Dendritic cell treated with granulocyte-macrophage colony-stimulating factor and Interleukin-4, amounts not matched to agents 40 ng/mL and 50 ng/mL, for 4 days (primary cell): ENCODE data around the gene CACNA2D2.

Experiments
- H3K27ac Mint-ChIP-seq: one replicate; pipeline ENCODE4 v1.8.0; 2022; ENCODE audit warnings: mild to moderate bottlenecking, mixed read lengths
- H3K27me3 Mint-ChIP-seq: one replicate; pipeline ENCODE4 v1.8.0; 2022; ENCODE audit warnings: mild to moderate bottlenecking, mixed read lengths
- H3K36me3 Mint-ChIP-seq: one replicate; pipeline ENCODE4 v1.8.0; 2022; ENCODE audit warnings: low read depth, mixed read lengths
- H3K4me1 Mint-ChIP-seq: one replicate; pipeline ENCODE4 v1.8.0; 2022; ENCODE audit warnings: low read depth, mixed read lengths
- H3K4me3 Mint-ChIP-seq: one replicate; pipeline ENCODE4 v1.8.0; 2022; ENCODE audit warnings: mild to moderate bottlenecking, moderate library complexity, mixed read lengths
- H3K9me3 Mint-ChIP-seq: one replicate; pipeline ENCODE4 v1.8.0; 2022; ENCODE audit warnings: mixed read lengths
- intact Hi-C: fragments of 100-400 bp; cut with micrococcal nuclease; formaldehyde crosslinking; loops from one replicate; pipeline ENCODE4 v1.15.0; 2022

CACNA2D2 gene

GRCh38 chr3:50478051-50478450 is 25.4 kb downstream of the CACNA2D2 start:
- Mint-ChIP-seq H3K27me3 (peaks cover 1% of the 10 kb centered on the region), H3K36me3 (no peaks in the 10 kb centered on the region), H3K4me3 (no peak overlapping the region), H3K27ac (no peak overlapping the region), H3K4me1 (peaks cover 8% of the 10 kb centered on the region), H3K9me3 (no peaks in the 10 kb centered on the region)
- intact Hi-C loops, result no loop called here

GRCh38 chr3:50475348-50475747 is 28.1 kb downstream of the CACNA2D2 start:
- H3K27ac Mint-ChIP-seq, result no peak overlapping the region

GRCh38 chr3:50474717-50475116 is 28.7 kb downstream of the CACNA2D2 start:
- peaks cover 1% of the 10 kb centered on the region for H3K27me3 Mint-ChIP-seq
- intact Hi-C loops, result no loop called here
- no peak overlapping the region for H3K4me3 Mint-ChIP-seq
- no peak overlapping the region for H3K27ac Mint-ChIP-seq
- H3K9me3 Mint-ChIP-seq, result no peaks in the 10 kb centered on the region
- no peaks in the 10 kb centered on the region for H3K36me3 Mint-ChIP-seq
- no peaks in the 10 kb centered on the region for H3K4me1 Mint-ChIP-seq

More at GRCh38 chr3:50475348-50475747, 28.1 kb downstream of the CACNA2D2 start:
- Mint-ChIP-seq H3K27me3 (peaks cover 1% of the 10 kb centered on the region), H3K9me3 (no peaks in the 10 kb centered on the region), H3K4me1 (no peaks in the 10 kb centered on the region), H3K36me3 (no peaks in the 10 kb centered on the region), H3K4me3 (no peak overlapping the region)
- intact Hi-C loops, result no loop called here

GRCh38 chr3:50473768-50474167 is 29.7 kb downstream of the CACNA2D2 start:
- Mint-ChIP-seq H3K4me1 (no peaks in the 10 kb centered on the region), H3K27me3 (peaks cover 1% of the 10 kb centered on the region), H3K9me3 (no peaks in the 10 kb centered on the region), H3K36me3 (no peaks in the 10 kb centered on the region), H3K27ac (no peak overlapping the region), H3K4me3 (no peak overlapping the region)
- intact Hi-C loops, result no loop called here

GRCh38 chr3:50472958-50473357 is 30.5 kb downstream of the CACNA2D2 start:
- intact Hi-C loops, result no loop called here
- no peak overlapping the region for H3K27ac Mint-ChIP-seq
- H3K4me3 Mint-ChIP-seq, result no peak overlapping the region
- no peaks in the 10 kb centered on the region for H3K36me3 Mint-ChIP-seq
- no peaks in the 10 kb centered on the region for H3K9me3 Mint-ChIP-seq
- H3K27me3 Mint-ChIP-seq, result peaks cover 1% of the 10 kb centered on the region
- no peaks in the 10 kb centered on the region for H3K4me1 Mint-ChIP-seq

- Mint-ChIP-seq H3K4me3 (no peak overlapping the region), H3K27ac (no peak overlapping the region), H3K36me3 (no peaks in the 10 kb centered on the region), H3K9me3 (no peaks in the 10 kb centered on the region), H3K27me3 (peaks cover 1% of the 10 kb centered on the region), H3K4me1 (no peaks in the 10 kb centered on the region)
- intact Hi-C loops, result no loop called here
These were observed 32.8 kb downstream of the CACNA2D2 start for GRCh38 chr3:50470658-50471057.

- H3K4me3 Mint-ChIP-seq, result no peak overlapping the region
- H3K4me1 Mint-ChIP-seq, result no peaks in the 10 kb centered on the region
- H3K36me3 Mint-ChIP-seq, result no peaks in the 10 kb centered on the region
- H3K27me3 Mint-ChIP-seq, result peaks cover 4% of the 10 kb centered on the region
- intact Hi-C loops, result no loop called here
- H3K9me3 Mint-ChIP-seq, result no peaks in the 10 kb centered on the region
- H3K27ac Mint-ChIP-seq, result no peak overlapping the region
These were observed 35.5 kb downstream of the CACNA2D2 start for GRCh38 chr3:50467919-50468318.

GRCh38 chr3:50466177-50466576 is 37.3 kb downstream of the CACNA2D2 start:
- Mint-ChIP-seq H3K9me3 (no peaks in the 10 kb centered on the region), H3K4me1 (no peaks in the 10 kb centered on the region), H3K36me3 (no peaks in the 10 kb centered on the region), H3K27ac (no peak overlapping the region), H3K4me3 (no peak overlapping the region), H3K27me3 (peaks cover 13% of the 10 kb centered on the region)
- intact Hi-C loops, result no loop called here

GRCh38 chr3:50464569-50464968 is 38.9 kb downstream of the CACNA2D2 start:
- intact Hi-C loops, result no loop called here
- no peaks in the 10 kb centered on the region for H3K4me1 Mint-ChIP-seq
- no peak overlapping the region for H3K27ac Mint-ChIP-seq
- no peaks in the 10 kb centered on the region for H3K36me3 Mint-ChIP-seq
- no peak overlapping the region for H3K4me3 Mint-ChIP-seq
- H3K27me3 Mint-ChIP-seq, result peaks cover 13% of the 10 kb centered on the region
- no peaks in the 10 kb centered on the region for H3K9me3 Mint-ChIP-seq

GRCh38 chr3:50459785-50460184 is 43.6 kb downstream of the CACNA2D2 start:
- Mint-ChIP-seq H3K36me3 (no peaks in the 10 kb centered on the region), H3K4me1 (no peaks in the 10 kb centered on the region), H3K9me3 (no peaks in the 10 kb centered on the region), H3K4me3 (no peak overlapping the region), H3K27me3 (peaks cover 13% of the 10 kb centered on the region), H3K27ac (no peak overlapping the region)
- intact Hi-C loops, result no loop called here

- Mint-ChIP-seq H3K27ac (no peak overlapping the region), H3K4me3 (no peak overlapping the region), H3K36me3 (no peaks in the 10 kb centered on the region), H3K9me3 (no peaks in the 10 kb centered on the region), H3K27me3 (peaks cover 9% of the 10 kb centered on the region), H3K4me1 (no peaks in the 10 kb centered on the region)
- intact Hi-C loops, result no loop called here
These were observed 45.4 kb downstream of the CACNA2D2 start for GRCh38 chr3:50457988-50458387.

- H3K9me3 Mint-ChIP-seq, result no peaks in the 10 kb centered on the region
- no peak overlapping the region for H3K4me3 Mint-ChIP-seq
- H3K27ac Mint-ChIP-seq, result no peak overlapping the region
- H3K4me1 Mint-ChIP-seq, result peaks cover 5% of the 10 kb centered on the region
- no peaks in the 10 kb centered on the region for H3K36me3 Mint-ChIP-seq
- intact Hi-C loops, result no loop called here
- H3K27me3 Mint-ChIP-seq, result no peaks in the 10 kb centered on the region
These were observed 48.0 kb downstream of the CACNA2D2 start for GRCh38 chr3:50455161-50456018.

- intact Hi-C loops, result no loop called here
These were observed 48.9 kb downstream of the CACNA2D2 start for GRCh38 chr3:50454481-50455070.

GRCh38 chr3:50453907-50454306 is 49.5 kb downstream of the CACNA2D2 start:
- Mint-ChIP-seq H3K27me3 (no peaks in the 10 kb centered on the region), H3K27ac (no peak overlapping the region), H3K4me3 (no peak overlapping the region), H3K9me3 (no peaks in the 10 kb centered on the region), H3K36me3 (no peaks in the 10 kb centered on the region), H3K4me1 (peaks cover 9% of the 10 kb centered on the region)
- intact Hi-C loops, result no loop called here

More at GRCh38 chr3:50454481-50455070, 48.9 kb downstream of the CACNA2D2 start:
- H3K4me1 Mint-ChIP-seq, result peaks cover 9% of the 10 kb centered on the region
- no peaks in the 10 kb centered on the region for H3K36me3 Mint-ChIP-seq
- H3K4me3 Mint-ChIP-seq, result no peak overlapping the region
- no peaks in the 10 kb centered on the region for H3K9me3 Mint-ChIP-seq
- no peaks in the 10 kb centered on the region for H3K27me3 Mint-ChIP-seq
- H3K27ac Mint-ChIP-seq, result no peak overlapping the region
